Osteocyte (in vitro differentiated cells): Measurements from ENCODE around the gene USP53. TPM values are rescaled to one million over a fixed set of nuclear protein-coding genes. Genes with fewer than 3 reads are reported as not detected.

ENCODE experiments used
- DNase-seq: peaks from one replicate; pipeline ENCODE4 v3.0.0; 2021; ENCODE audit warnings: mixed read lengths; ENCODE audit not compliant: unreplicated experiment; ENCODE audit errors: extremely low spot score
- H3K27ac Mint-ChIP-seq: one replicate; pipeline ENCODE4 v1.8.0; 2021; ENCODE audit warnings: mild to moderate bottlenecking, mixed read lengths; ENCODE audit not compliant: unreplicated experiment
- H3K27me3 Mint-ChIP-seq: one replicate; pipeline ENCODE4 v1.8.0; 2021; ENCODE audit warnings: mixed read lengths; ENCODE audit not compliant: unreplicated experiment
- H3K36me3 Mint-ChIP-seq: one replicate; pipeline ENCODE4 v1.8.0; 2021; ENCODE audit warnings: mixed read lengths; ENCODE audit not compliant: unreplicated experiment
- H3K4me1 Mint-ChIP-seq: one replicate; pipeline ENCODE4 v1.8.0; 2021; ENCODE audit warnings: mixed read lengths; ENCODE audit not compliant: unreplicated experiment
- H3K4me3 Mint-ChIP-seq: one replicate; pipeline ENCODE4 v1.8.0; 2021; ENCODE audit warnings: mild to moderate bottlenecking, moderate library complexity, mixed read lengths; ENCODE audit not compliant: unreplicated experiment
- H3K9me3 Mint-ChIP-seq: one replicate; pipeline ENCODE4 v1.8.0; 2021; ENCODE audit warnings: mixed read lengths; ENCODE audit not compliant: unreplicated experiment
- total RNA-seq: library from RNA; stranded (reverse); gene quantifications from 2 replicates; pipeline ENCODE4 v1.2.1, GENCODE V29; 2021
- TF ChIP-seq, protein P1 (sequence below): fragments of 200-600 bp; sonication (generic); IDR thresholded peaks from 2 replicates; pipeline ENCODE4 v1.5.0; 2021; ENCODE audit warnings: antibody characterized with exemption, mild to moderate bottlenecking, moderate library complexity

The USP53 gene
- total RNA-seq, 1 donor from 2014 or later = 15.5 TPM

DNA sequence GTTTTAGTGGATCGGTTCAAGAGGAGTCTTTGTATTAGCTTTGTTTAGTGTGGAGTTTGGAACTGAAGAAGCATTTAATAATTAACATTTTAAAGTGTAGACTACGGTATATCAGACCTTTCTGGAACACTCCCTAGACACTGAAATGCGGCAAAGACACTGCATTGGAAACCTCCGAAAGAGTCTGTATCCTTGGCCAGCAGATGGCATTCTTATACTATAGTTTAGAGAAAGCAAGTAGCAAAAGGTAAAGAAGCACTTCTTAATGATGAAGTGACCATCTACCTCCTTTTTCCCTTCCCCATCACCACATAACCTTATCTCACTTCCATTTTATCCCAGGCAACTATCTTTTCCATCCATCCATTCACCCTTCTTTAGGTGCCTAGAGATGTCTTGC is 101.8 kb downstream of the USP53 start:
- no peak for DNase-seq
- TF ChIP-seq, protein P1, sequence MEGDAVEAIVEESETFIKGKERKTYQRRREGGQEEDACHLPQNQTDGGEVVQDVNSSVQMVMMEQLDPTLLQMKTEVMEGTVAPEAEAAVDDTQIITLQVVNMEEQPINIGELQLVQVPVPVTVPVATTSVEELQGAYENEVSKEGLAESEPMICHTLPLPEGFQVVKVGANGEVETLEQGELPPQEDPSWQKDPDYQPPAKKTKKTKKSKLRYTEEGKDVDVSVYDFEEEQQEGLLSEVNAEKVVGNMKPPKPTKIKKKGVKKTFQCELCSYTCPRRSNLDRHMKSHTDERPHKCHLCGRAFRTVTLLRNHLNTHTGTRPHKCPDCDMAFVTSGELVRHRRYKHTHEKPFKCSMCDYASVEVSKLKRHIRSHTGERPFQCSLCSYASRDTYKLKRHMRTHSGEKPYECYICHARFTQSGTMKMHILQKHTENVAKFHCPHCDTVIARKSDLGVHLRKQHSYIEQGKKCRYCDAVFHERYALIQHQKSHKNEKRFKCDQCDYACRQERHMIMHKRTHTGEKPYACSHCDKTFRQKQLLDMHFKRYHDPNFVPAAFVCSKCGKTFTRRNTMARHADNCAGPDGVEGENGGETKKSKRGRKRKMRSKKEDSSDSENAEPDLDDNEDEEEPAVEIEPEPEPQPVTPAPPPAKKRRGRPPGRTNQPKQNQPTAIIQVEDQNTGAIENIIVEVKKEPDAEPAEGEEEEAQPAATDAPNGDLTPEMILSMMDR = peak; percentile 82
- H3K4me3 Mint-ChIP-seq = no peak overlapping the region
- no peak overlapping the region for H3K27ac Mint-ChIP-seq
- H3K9me3 Mint-ChIP-seq = no peaks in the 10 kb centered on the region
- H3K4me1 Mint-ChIP-seq = peaks cover 26% of the 10 kb centered on the region
- H3K36me3 Mint-ChIP-seq = no peaks in the 10 kb centered on the region
- H3K27me3 Mint-ChIP-seq = peaks cover 5% of the 10 kb centered on the region

DNA sequence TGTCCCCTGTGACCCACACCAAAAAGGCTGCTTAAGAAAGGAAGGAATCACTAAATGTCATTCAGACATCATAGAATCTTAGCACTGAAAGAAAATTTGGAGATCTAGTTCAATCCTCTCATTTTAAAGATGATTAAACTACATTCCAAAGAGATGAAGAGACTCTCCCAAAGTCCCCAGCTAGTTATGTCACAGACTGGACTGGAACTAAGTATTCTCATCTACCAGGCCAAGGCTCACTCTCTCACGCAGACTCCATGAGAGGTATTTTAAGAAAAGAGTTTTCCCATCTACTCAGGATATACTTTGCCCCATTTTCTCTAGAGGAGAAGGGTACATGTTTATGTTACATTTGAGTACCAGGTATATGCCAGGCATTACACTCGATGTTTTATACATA is 102.5 kb downstream of the USP53 start:
- DNase-seq = no peak
- peaks cover 26% of the 10 kb centered on the region for H3K4me1 Mint-ChIP-seq
- H3K9me3 Mint-ChIP-seq = no peaks in the 10 kb centered on the region
- H3K27me3 Mint-ChIP-seq = peaks cover 5% of the 10 kb centered on the region
- H3K4me3 Mint-ChIP-seq = no peak overlapping the region
- H3K36me3 Mint-ChIP-seq = no peaks in the 10 kb centered on the region
- TF ChIP-seq, protein P1 = no peak
- H3K27ac Mint-ChIP-seq = no peak overlapping the region

DNA sequence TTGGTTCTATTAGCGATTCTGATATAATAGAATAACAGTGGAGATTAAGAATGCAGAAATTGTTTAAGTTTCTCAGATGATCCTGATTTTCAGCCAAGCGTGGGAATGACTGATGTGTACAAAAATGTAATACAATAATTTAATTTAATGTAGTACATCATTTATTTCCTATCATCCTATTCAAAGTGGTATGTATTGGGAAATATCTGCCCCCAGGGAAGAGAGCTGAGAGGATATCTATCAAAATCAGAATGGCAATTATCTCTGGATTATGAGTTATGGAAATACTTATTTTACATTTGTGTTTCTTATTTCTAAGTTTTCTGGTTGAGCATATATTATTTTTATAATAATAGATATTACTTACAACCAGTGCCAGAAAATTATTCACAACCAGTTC is 105.5 kb downstream of the USP53 start:
- Mint-ChIP-seq H3K4me3 (no peak overlapping the region), H3K9me3 (no peaks in the 10 kb centered on the region), H3K4me1 (peaks cover 20% of the 10 kb centered on the region), H3K27ac (no peak overlapping the region), H3K36me3 (no peaks in the 10 kb centered on the region), H3K27me3 (peaks cover 8% of the 10 kb centered on the region)
- no peak for DNase-seq
- TF ChIP-seq, protein P1 = no peak

DNA sequence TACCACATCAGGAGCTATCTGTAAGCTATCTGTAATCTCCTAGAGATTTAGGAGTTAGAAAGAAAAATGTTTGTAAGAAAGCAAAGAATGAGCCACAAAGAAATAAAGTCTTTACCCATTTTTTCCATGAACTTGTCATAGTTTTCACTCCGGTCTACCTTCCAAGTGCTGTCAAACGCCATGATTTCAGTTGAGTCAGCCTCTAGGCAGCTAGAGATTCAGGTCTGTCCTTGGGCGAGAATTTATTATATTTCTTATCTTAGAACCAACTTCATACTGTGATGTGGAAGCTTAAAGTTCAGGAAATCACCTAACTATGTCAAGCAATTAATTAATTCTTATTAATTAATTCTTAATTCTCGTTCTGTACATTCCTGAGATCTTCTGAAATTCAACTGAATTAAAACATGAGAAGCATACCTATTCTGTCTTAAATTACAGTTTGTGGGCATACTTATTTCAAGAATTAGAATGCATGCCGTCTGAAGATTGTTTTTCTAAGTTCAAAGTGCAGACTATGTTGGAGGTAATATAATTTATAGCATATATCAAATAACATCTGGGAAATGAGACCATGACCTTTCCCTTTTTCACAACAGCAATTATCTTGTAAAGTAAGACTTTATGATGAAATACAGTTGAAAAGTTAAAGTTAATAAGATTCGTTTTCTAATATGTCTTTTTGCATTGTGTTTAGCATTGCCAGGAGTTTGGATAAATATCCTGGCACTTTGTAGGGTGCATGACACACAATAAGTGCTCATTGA is 109.6 kb downstream of the USP53 start, which contains the start of gene FABP2:
FABP2 (minus strand) TSS at position 218 of the 767 bp plus-strand sequence; CDS start at position 182, 36 bp downstream.
- TF ChIP-seq, protein P1 = no peak
- no peaks in the 10 kb centered on the region for H3K36me3 Mint-ChIP-seq
- no peaks in the 10 kb centered on the region for H3K9me3 Mint-ChIP-seq
- H3K27ac Mint-ChIP-seq = no peak within 1 kb of the TSS
- H3K4me1 Mint-ChIP-seq = peaks cover 18% of the 10 kb centered on the region
- peaks cover 3% of the 10 kb centered on the region for H3K27me3 Mint-ChIP-seq
- no peak within 1 kb of the TSS for H3K4me3 Mint-ChIP-seq
- no peak for DNase-seq

DNA sequence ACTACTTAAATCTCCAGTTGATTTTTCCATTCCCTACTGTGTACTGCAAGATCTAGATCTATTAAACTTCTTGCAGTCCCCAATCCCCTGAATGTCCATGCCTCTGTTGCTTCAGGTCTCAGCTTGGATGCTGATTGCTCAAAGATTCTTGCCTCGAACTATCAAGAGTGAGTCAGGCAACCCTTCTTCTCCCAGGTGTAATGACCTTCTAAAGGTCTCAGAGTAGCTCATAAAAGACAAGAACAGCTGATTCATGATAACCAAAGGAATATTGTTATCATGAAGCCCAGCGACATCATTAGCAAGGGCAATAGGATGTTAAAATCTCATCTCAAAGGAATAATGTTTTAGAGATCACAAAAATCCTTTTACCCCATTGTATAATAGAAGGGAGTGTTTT is 116.2 kb downstream of the USP53 start:
- peaks cover 2% of the 10 kb centered on the region for H3K4me1 Mint-ChIP-seq
- peaks cover 1% of the 10 kb centered on the region for H3K27me3 Mint-ChIP-seq
- no peak overlapping the region for H3K4me3 Mint-ChIP-seq
- TF ChIP-seq, protein P1 = no peak
- no peaks in the 10 kb centered on the region for H3K36me3 Mint-ChIP-seq
- no peaks in the 10 kb centered on the region for H3K9me3 Mint-ChIP-seq
- no peak overlapping the region for H3K27ac Mint-ChIP-seq
- DNase-seq = no peak
